K562 (cell line): ENCODE data around the gene YBEY. TPM values are rescaled to one million over a fixed set of nuclear protein-coding genes. Genes with fewer than 3 reads are reported as not detected.

Experiments
- BCL6 ChIP-seq: fragments of 250-450 bp; sonication (Bioruptor Pico); IDR thresholded peaks from 2 replicates; pipeline ENCODE4 v1.4.0; 2020
- BMI1 ChIP-seq: fragments of 150-350 bp; IDR thresholded peaks from 2 replicates; pipeline ENCODE4 v1.6.1; 2014; ENCODE audit warnings: low read length
- CBX1 ChIP-seq: sonication (generic); IDR thresholded peaks from 2 replicates; pipeline ENCODE4 v1.6.1; 2016; ENCODE audit warnings: antibody characterized with exemption, low read depth, mild to moderate bottlenecking
- CBX8 ChIP-seq: fragments of 200-600 bp; sonication (generic); IDR thresholded peaks from 2 replicates; pipeline ENCODE4 v1.6.1; 2012; ENCODE audit warnings: borderline replicate concordance, mixed run types, low read depth, mild to moderate bottlenecking, moderate library complexity, mixed read lengths, low read length, control low read depth, inconsistent platforms; ENCODE audit not compliant: poor library complexity, severe bottlenecking; ENCODE audit errors: extremely low read depth
- CC2D1A ChIP-seq: fragments of 450-650 bp; IDR thresholded peaks from 2 replicates; pipeline ENCODE4 v1.6.1; 2017; ENCODE audit warnings: mild to moderate bottlenecking
- CTCF ChIP-seq, 3 experiments: IDR thresholded peaks in 2 of 3; conservative IDR thresholded peaks in 1 of 3; 2 replicates each; pipeline ENCODE4 v1.5.1; 2011 to 2012; ENCODE audit warnings: low read length in 3 of 3, mild to moderate bottlenecking in 3 of 3, control low read depth in 2 of 3, improper control_type of control experiment in 1 of 3, inconsistent platforms in 1 of 3, low read depth in 1 of 3, mixed read lengths in 1 of 3, moderate library complexity in 1 of 3; ENCODE audit not compliant: insufficient read depth in 2 of 3
- ERF ChIP-seq: fragments of 450-650 bp; formaldehyde crosslinking; IDR thresholded peaks from 2 replicates; pipeline ENCODE4 v1.4.0; 2020; ENCODE audit warnings: mild to moderate bottlenecking, mixed read lengths
- EWSR1 ChIP-seq: fragments of 450-650 bp; IDR thresholded peaks from 2 replicates; pipeline ENCODE4 v1.6.1; 2018; ENCODE audit warnings: borderline replicate concordance, mild to moderate bottlenecking, low read depth, moderate library complexity; ENCODE audit not compliant: partially characterized antibody
- FOXA3 ChIP-seq, 2 experiments: fragments of 450-650 bp in 1 of 2; sonication (generic) in 1 of 2; formaldehyde crosslinking; IDR thresholded peaks in 1 of 2; conservative IDR thresholded peaks in 1 of 2; 2 replicates each; pipeline versions ENCODE4 v1.4.0 to v1.8.0; 2020 to 2022; ENCODE audit warnings: mild to moderate bottlenecking in 2 of 2, missing genetic modification reagents in 1 of 2
- NFE2L1 ChIP-seq: fragments of 450-650 bp; IDR thresholded peaks from 2 replicates; pipeline ENCODE4 v1.6.1; 2016; ENCODE audit warnings: missing genetic modification characterization, low read depth, mild to moderate bottlenecking, missing compliant biosample characterization, moderate library complexity, borderline replicate concordance
- POLR2AphosphoS5 ChIP-seq: IDR thresholded peaks from 2 replicates; pipeline ENCODE4 v1.6.1; 2011; ENCODE audit warnings: mild to moderate bottlenecking, low read depth, low read length, moderate library complexity; ENCODE audit not compliant: control insufficient read depth, insufficient read depth
- POLR3A ChIP-seq: IDR thresholded peaks from 2 replicates; pipeline ENCODE4 v1.6.1; 2011; ENCODE audit warnings: borderline replicate concordance, mild to moderate bottlenecking, moderate library complexity; ENCODE audit not compliant: insufficient read length, insufficient read depth; ENCODE audit errors: extremely low read depth
- PRPF4 ChIP-seq: fragments of 200-400 bp; formaldehyde crosslinking; IDR thresholded peaks from one replicate; pipeline ENCODE4 v1.6.1; 2017; ENCODE audit warnings: low read length, low read depth, mild to moderate bottlenecking; ENCODE audit not compliant: insufficient read depth, poor library complexity, severe bottlenecking
- RB1 ChIP-seq: fragments of 450-650 bp; IDR thresholded peaks from 2 replicates; pipeline ENCODE4 v1.6.1; 2017; ENCODE audit warnings: low read depth, mild to moderate bottlenecking
- RFX5 ChIP-seq: IDR thresholded peaks from 2 replicates; pipeline ENCODE4 v1.6.1; 2011; ENCODE audit warnings: low read depth, mild to moderate bottlenecking, improper control_type of control experiment, low read length
- RNF2 ChIP-seq: sonication (generic); IDR thresholded peaks from 2 replicates; pipeline ENCODE4 v1.6.1; 2016
- RNF219 ChIP-seq: fragments of 250-450 bp; sonication (Bioruptor Pico); IDR thresholded peaks from 2 replicates; pipeline ENCODE4 v1.5.0; 2022; ENCODE audit warnings: mild to moderate bottlenecking
- SAFB ChIP-seq: fragments of 200-400 bp; formaldehyde crosslinking; IDR thresholded peaks from 2 replicates; pipeline ENCODE4 v1.6.1; 2017; ENCODE audit warnings: low read depth, low read length, borderline replicate concordance
- SNRNP70 ChIP-seq: fragments of 200-400 bp; formaldehyde crosslinking; optimal IDR thresholded peaks from 2 replicates; pipeline ENCODE3; 2017; ENCODE audit warnings: low read depth, low read length
- ZEB2 ChIP-seq: fragments of 450-650 bp; IDR thresholded peaks from 2 replicates; pipeline ENCODE4 v1.6.1; 2016
- ZFP36 ChIP-seq: fragments of 150-350 bp; IDR thresholded peaks from 2 replicates; pipeline ENCODE4 v1.6.1; 2018; ENCODE audit warnings: low read length, low read depth; ENCODE audit not compliant: partially characterized antibody
- ZNF589 ChIP-seq: fragments of 200-800 bp; sonication (Bioruptor generic); IDR thresholded peaks from 2 replicates; pipeline ENCODE4 v1.6.1; 2016; ENCODE audit warnings: low read depth, missing genetic modification characterization, missing compliant biosample characterization
- ZNF778 ChIP-seq: fragments of 450-650 bp; formaldehyde crosslinking; IDR thresholded peaks from 2 replicates; pipeline ENCODE4 v1.4.0; 2020; ENCODE audit warnings: mild to moderate bottlenecking, moderate library complexity
- polyA plus RNA-seq, 8 experiments: library from polyadenylated mRNA; depleted of rRNA in 4 of 8; stranded (reverse) in 5 of 8; unstranded in 3 of 8; fragments of >200 nt; fragmentation: Nextera tagmentation in 2 of 8; fragmentation: Illumina TruSeq in 1 of 8; extraction: Ambion mirVana in 2 of 8; extraction: Trizol in 1 of 8; gene quantifications; 2 replicates each; pipeline versions ENCODE4 v1.2.1 to v1.2.3, GENCODE V29; 2011 to 2014; ENCODE audit warnings: inconsistent platforms in 1 of 8, missing spikeins in 1 of 8
- total RNA-seq, 7 experiments: library from RNA; depleted of rRNA in 6 of 7; stranded (reverse); fragments of >200 nt in 6 of 7; fragmentation: Illumina TruSeq in 2 of 7; extraction: Trizol in 2 of 7; gene quantifications; 2 replicates each; pipeline versions ENCODE4 v1.2.1 to v1.2.3, GENCODE V29; 2011 to 2021; ENCODE audit warnings: low replicate concordance in 1 of 7
- TF ChIP-seq, protein P1 (sequence below): fragments of 250-450 bp; sonication (Bioruptor Pico); IDR thresholded peaks from 2 replicates; pipeline ENCODE4 v1.8.0; 2021; ENCODE audit warnings: moderate library complexity, mild to moderate bottlenecking, inconsistent platforms

The YBEY gene
- total and polyA plus RNA-seq, 9 of the 15 experiments (the other 6 are each of a cell fraction or from before 2014, with no cell fraction given), result 6.4 to 28.0 (median 12.4) TPM

DNA sequence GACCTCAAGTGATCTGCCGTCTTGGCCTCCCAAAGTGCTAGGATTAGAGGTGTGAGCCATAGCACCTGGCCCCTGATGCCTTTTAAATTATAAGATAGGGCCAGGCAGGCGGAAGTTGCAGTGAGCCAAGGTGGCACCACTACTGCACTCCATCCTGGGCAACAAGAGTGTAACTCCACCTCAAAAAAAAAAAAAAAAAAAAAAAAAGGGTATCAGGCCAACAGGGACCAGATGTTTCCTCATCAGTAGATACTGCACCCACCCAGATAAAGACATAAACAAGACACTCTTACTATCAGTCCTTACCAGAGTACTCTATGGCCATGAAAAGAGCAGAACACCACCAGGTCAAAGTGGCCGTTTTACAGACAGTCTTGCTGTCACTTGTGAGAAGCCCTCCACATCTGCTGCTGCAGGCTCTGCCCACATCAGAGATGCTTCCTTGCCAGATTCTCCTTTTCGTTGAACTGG, 34.2 kb downstream of the YBEY start (continued):
- TF ChIP-seq RNF219 (CRISPR knock-in tag), result no peak
- no peak for TF ChIP-seq ZNF778 (CRISPR knock-in tag)
- TF ChIP-seq BMI1, result no peak
- TF ChIP-seq RB1, result no peak; the same call in 1 of the 2 replicates
- no peak for TF ChIP-seq CTCF (IDR thresholded peaks at IDR 0.05 in 2 of 3, conservative IDR thresholded peaks at IDR 0.05 in 1 of 3; ENCODE audit: insufficient read depth in 2 of 3, low read depth in 1 of 3, low read length in 3 of 3)
- peak; percentile 97 for TF ChIP-seq ZNF589
- peak in 1 of 2 experiments; percentile 17; a peak in 1 of 4 replicates for TF ChIP-seq FOXA3 (CRISPR knock-in tag; conservative IDR thresholded peaks at IDR 0.05 in 1 of 2, IDR thresholded peaks at IDR 0.05 in 1 of 2)
- peak; percentile 89; the same call in 1 of the 2 replicates for TF ChIP-seq RNF2
- no peak for TF ChIP-seq BCL6 (CRISPR knock-in tag)
- TF ChIP-seq, protein P1, sequence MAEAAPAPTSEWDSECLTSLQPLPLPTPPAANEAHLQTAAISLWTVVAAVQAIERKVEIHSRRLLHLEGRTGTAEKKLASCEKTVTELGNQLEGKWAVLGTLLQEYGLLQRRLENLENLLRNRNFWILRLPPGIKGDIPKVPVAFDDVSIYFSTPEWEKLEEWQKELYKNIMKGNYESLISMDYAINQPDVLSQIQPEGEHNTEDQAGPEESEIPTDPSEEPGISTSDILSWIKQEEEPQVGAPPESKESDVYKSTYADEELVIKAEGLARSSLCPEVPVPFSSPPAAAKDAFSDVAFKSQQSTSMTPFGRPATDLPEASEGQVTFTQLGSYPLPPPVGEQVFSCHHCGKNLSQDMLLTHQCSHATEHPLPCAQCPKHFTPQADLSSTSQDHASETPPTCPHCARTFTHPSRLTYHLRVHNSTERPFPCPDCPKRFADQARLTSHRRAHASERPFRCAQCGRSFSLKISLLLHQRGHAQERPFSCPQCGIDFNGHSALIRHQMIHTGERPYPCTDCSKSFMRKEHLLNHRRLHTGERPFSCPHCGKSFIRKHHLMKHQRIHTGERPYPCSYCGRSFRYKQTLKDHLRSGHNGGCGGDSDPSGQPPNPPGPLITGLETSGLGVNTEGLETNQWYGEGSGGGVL (CRISPR knock-in tag), result no peak
- no peak for TF ChIP-seq POLR3A
- no peak for TF ChIP-seq SAFB
- TF ChIP-seq ERF (CRISPR knock-in tag), result no peak
- no peak for TF ChIP-seq SNRNP70
- TF ChIP-seq RFX5, result no peak; the same call in 1 of the 2 replicates
- no peak for TF ChIP-seq CBX1
- no peak for TF ChIP-seq EWSR1
- TF ChIP-seq CC2D1A, result peak; percentile 100
- TF ChIP-seq ZFP36, result no peak
- TF ChIP-seq POLR2AphosphoS5, result peak; percentile 100
- TF ChIP-seq CBX8, result no peak
- peak; percentile 63; the same call in 1 of the 2 replicates for TF ChIP-seq ZEB2
- no peak for TF ChIP-seq NFE2L1
- no peak for TF ChIP-seq PRPF4
